Kidney (tissue), 14 donors: Measurements from ENCODE around the gene ERC2. TPM values are rescaled to one million over a fixed set of nuclear protein-coding genes. Genes with fewer than 3 reads are reported as not detected.

Experiments used
- DNase-seq, 5 donors: peaks; one replicate each; pipeline ENCODE4 v3.0.0-alpha.2; 2013 to 2020
- FAIRE-seq: peaks from 2 replicates; lab custom pipeline; 2012; peaks lifted over from hg19 to GRCh38; lab: Jason Lieb, UNC
- H3K27ac ChIP-seq, 2 donors: one replicate each; pipeline ENCODE4 v1.7.0; 2013; ENCODE audit warnings: low read depth in 2 of 2, low read length in 2 of 2, inconsistent platforms in 1 of 2
- H3K27me3 ChIP-seq: one replicate; pipeline ENCODE4 v1.7.1; 2013; ENCODE audit warnings: low read length, inconsistent platforms; ENCODE audit not compliant: control insufficient read depth, insufficient read depth
- H3K36me3 ChIP-seq, 3 donors: one replicate each; pipeline versions ENCODE4 v1.7.0 to v1.7.1; 2013; ENCODE audit warnings: low read length in 3 of 3, control low read depth in 1 of 3, inconsistent platforms in 1 of 3; ENCODE audit not compliant: insufficient read depth in 3 of 3, control insufficient read depth in 2 of 3
- H3K4me1 ChIP-seq, 3 donors: one replicate each; pipeline versions ENCODE4 v1.7.0 to v1.7.1; 2013; ENCODE audit warnings: low read length in 3 of 3, inconsistent platforms in 1 of 3, low read depth in 1 of 3; ENCODE audit not compliant: control insufficient read depth in 2 of 3, insufficient read depth in 2 of 3
- H3K4me3 ChIP-seq, 3 donors: one replicate each; pipeline versions ENCODE4 v1.7.0 to v1.8.1; 2013; ENCODE audit warnings: low read length in 3 of 3, control low read depth in 1 of 3, inconsistent platforms in 1 of 3
- H3K9ac ChIP-seq, 3 donors: one replicate each; pipeline versions ENCODE4 v1.7.0 to v1.7.1; 2013; ENCODE audit warnings: low read length in 3 of 3, control low read depth in 1 of 3, inconsistent platforms in 1 of 3
- H3K9me3 ChIP-seq, 3 donors: one replicate each; pipeline versions ENCODE4 v1.7.0 to v1.7.1; 2013; ENCODE audit warnings: low read length in 3 of 3, control low read depth in 1 of 3, inconsistent platforms in 1 of 3; ENCODE audit not compliant: control insufficient read depth in 2 of 3, insufficient read depth in 1 of 3
- CTCF ChIP-seq: IDR thresholded peaks from 3 replicates; pipeline ENCODE4 v1.5.1; 2012; ENCODE audit warnings: mild to moderate bottlenecking, moderate library complexity, borderline replicate concordance; ENCODE audit not compliant: insufficient read depth; ENCODE audit errors: extremely low read depth
- intact Hi-C: fragments of 100-400 bp; cut with DNase I; formaldehyde crosslinking; loops from one replicate; pipeline ENCODE4 v1.11.1; 2022
- polyA plus RNA-seq: library from polyadenylated mRNA; stranded (reverse); fragments of 350-450 nt; fragmentation: Illumina TruSeq; extraction: RNeasy Lipid Tissue Mini Kit (QIAGEN cat#74804); gene quantifications from one replicate; pipeline ENCODE4 v1.2.3, GENCODE V29; 2014; ENCODE audit warnings: low read depth, low replicate concordance; ENCODE audit not compliant: insufficient read depth
- total RNA-seq: library from RNA; stranded (reverse); fragmentation: NEBNext Ultra II Directional; extraction: Animal tissue kit (Norgen Biotek cat#: 25700); gene quantifications from one replicate; pipeline ENCODE4 v1.2.1, GENCODE V29; 2021
- donor health status: control.
- donor health status: control.
- donor health status: control.
- donor health status: control.
- donor health status: control.
- donor health status: DM: yes; HTN: yes; CAD: no.
- donor health status: Normal renal cell carcinoma (clear cell type).

The ERC2 gene
- total and polyA plus RNA-seq, 2 donors from 2014 or later = 0.92 to 3.8 TPM

- FAIRE-seq (no peak), DNase-seq (no peak)
- H3K4me3 ChIP-seq = no peak overlapping the region
- TF ChIP-seq CTCF = no peak
- intact Hi-C loops = no loop called here
- no peaks in the 10 kb centered on the region for H3K36me3 ChIP-seq
- H3K9me3 ChIP-seq = no peaks in the 10 kb centered on the region
- no peak overlapping the region for H3K27ac ChIP-seq
- no peaks in the 10 kb centered on the region for H3K27me3 ChIP-seq
- no peak overlapping the region for H3K9ac ChIP-seq
- no peaks in the 10 kb centered on the region for H3K4me1 ChIP-seq
Measured at GRCh38 chr3:55974421-55975165, 493.7 kb downstream of the ERC2 start.

GRCh38 chr3:55969634-55970033, 498.6 kb downstream of the ERC2 start:
- no peak for DNase-seq
- intact Hi-C loops = no loop called here
- no peaks in the 10 kb centered on the region for H3K9me3 ChIP-seq
- no peak for FAIRE-seq
- H3K27me3 ChIP-seq = no peaks in the 10 kb centered on the region
- no peaks in the 10 kb centered on the region for H3K4me1 ChIP-seq
- H3K9ac ChIP-seq = no peak overlapping the region
- no peak overlapping the region for H3K27ac ChIP-seq
- TF ChIP-seq CTCF = no peak
- H3K4me3 ChIP-seq = no peak overlapping the region
- H3K36me3 ChIP-seq = no peaks in the 10 kb centered on the region

DNA sequence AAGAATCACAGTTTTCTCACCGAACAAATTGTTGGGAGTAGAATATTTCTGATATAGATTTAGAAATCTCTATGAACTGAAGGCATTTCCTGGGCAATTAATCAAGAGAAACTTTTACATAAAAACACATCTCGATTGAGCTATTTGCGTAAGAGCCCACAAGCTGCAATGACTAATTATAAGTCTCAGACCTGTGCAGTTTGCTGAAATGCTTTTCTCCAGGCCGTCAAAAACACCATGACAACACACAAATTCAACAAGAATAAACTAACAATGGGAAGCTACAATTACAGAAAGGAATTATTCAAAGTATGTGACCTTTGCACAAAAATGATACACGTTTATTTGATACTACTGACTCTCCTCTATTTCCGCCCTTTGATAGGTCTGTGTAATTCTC, 499.9 kb downstream of the ERC2 start:
- FAIRE-seq (no peak), DNase-seq (no peak)
- TF ChIP-seq CTCF = no peak
- intact Hi-C loops = no loop called here
- Histone ChIP-seq H3K9ac (no peak overlapping the region), H3K4me1 (no peaks in the 10 kb centered on the region), H3K27me3 (no peaks in the 10 kb centered on the region), H3K4me3 (no peak overlapping the region), H3K9me3 (no peaks in the 10 kb centered on the region), H3K36me3 (no peaks in the 10 kb centered on the region), H3K27ac (no peak overlapping the region)
